Measurements from ENCODE around the gene BCAS3.

Gene BCAS3

GRCh38 chr17:61410141-61411010 is 732.7 kb downstream of the BCAS3 start:
- peak; percentile 25 for ATAC-seq
- TF ChIP-seq POU6F1 (CRISPR knock-in tag; IDR thresholded peaks at IDR 0.05; ENCODE audit: borderline replicate concordance, low read depth) (no peak), ZC3H10 (CRISPR knock-in tag; IDR thresholded peaks at IDR 0.05) (0 out of 2 replicates have a peak, but pooled peaks have one; percentile 6), BACH2 (CRISPR knock-in tag; IDR thresholded peaks at IDR 0.05; ENCODE audit: borderline replicate concordance) (no peak), PPARA (CRISPR knock-in tag; IDR thresholded peaks at IDR 0.05; ENCODE audit: borderline replicate concordance) (0 out of 2 replicates have a peak, but pooled peaks have one; percentile 44), GLIS3 (CRISPR knock-in tag; IDR thresholded peaks at IDR 0.05) (peak; percentile 75; the same call in 1 of the 2 replicates), ESRRG (CRISPR knock-in tag; IDR thresholded peaks at IDR 0.05) (peak; percentile 83; the same call in 1 of the 2 replicates), ZNF8 (CRISPR knock-in tag; IDR thresholded peaks at IDR 0.05) (peak; percentile 15; the same call in 1 of the 2 replicates), ZNF70 (CRISPR knock-in tag; IDR thresholded peaks at IDR 0.05) (no peak), TOX (CRISPR knock-in tag; IDR thresholded peaks at IDR 0.05; ENCODE audit: borderline replicate concordance) (0 out of 2 replicates have a peak, but pooled peaks have one; percentile 20), PATZ1 (CRISPR knock-in tag; IDR thresholded peaks at IDR 0.05; ENCODE audit: borderline replicate concordance) (peak; percentile 37), CSDC2 (CRISPR knock-in tag; IDR thresholded peaks at IDR 0.05) (0 out of 2 replicates have a peak, but pooled peaks have one; percentile 9), ZFP3 (CRISPR knock-in tag; IDR thresholded peaks at IDR 0.05) (peak; percentile 25; the same call in 1 of the 2 replicates), CREB5 (CRISPR knock-in tag; IDR thresholded peaks at IDR 0.05; ENCODE audit: low read depth) (peak; percentile 76), ARNTL (CRISPR knock-in tag; IDR thresholded peaks at IDR 0.05; ENCODE audit: borderline replicate concordance, low read depth) (0 out of 2 replicates have a peak, but pooled peaks have one; percentile 71), RARB (CRISPR knock-in tag; IDR thresholded peaks at IDR 0.05) (no peak), SNAI2 (CRISPR knock-in tag; IDR thresholded peaks at IDR 0.05) (peak; percentile 53; the same call in 1 of the 2 replicates), OSR1 (CRISPR knock-in tag; IDR thresholded peaks at IDR 0.05) (no peak), ZNF565 (CRISPR knock-in tag; conservative IDR thresholded peaks at IDR 0.05; ENCODE audit: low read depth) (no peak), TSHZ2 (CRISPR knock-in tag; IDR thresholded peaks at IDR 0.05) (no peak), TCF4 (CRISPR knock-in tag; IDR thresholded peaks at IDR 0.05; ENCODE audit: borderline replicate concordance) (no peak; the same call in 1 of the 2 replicates), ZFP30 (CRISPR knock-in tag; IDR thresholded peaks at IDR 0.05) (peak; percentile 3), CSRNP3 (CRISPR knock-in tag; IDR thresholded peaks at IDR 0.05) (peak; percentile 48; the same call in 1 of the 2 replicates), ISL1 (CRISPR knock-in tag; IDR thresholded peaks at IDR 0.05) (no peak)

GRCh38 chr17:61411011-61411260 is 733.3 kb downstream of the BCAS3 start:
- no peak for ATAC-seq
- TF ChIP-seq TCF4 (CRISPR knock-in tag; IDR thresholded peaks at IDR 0.05; ENCODE audit: borderline replicate concordance) (no peak), CSRNP3 (CRISPR knock-in tag; IDR thresholded peaks at IDR 0.05) (no peak), POU6F1 (CRISPR knock-in tag; IDR thresholded peaks at IDR 0.05; ENCODE audit: borderline replicate concordance, low read depth) (no peak), GLIS3 (CRISPR knock-in tag; IDR thresholded peaks at IDR 0.05) (no peak; the same call in 1 of the 2 replicates), ZNF70 (CRISPR knock-in tag; IDR thresholded peaks at IDR 0.05) (no peak), RARB (CRISPR knock-in tag; IDR thresholded peaks at IDR 0.05) (no peak), ZNF8 (CRISPR knock-in tag; IDR thresholded peaks at IDR 0.05) (no peak)
